Colonic mucosa (tissue), 4 donors: ENCODE results near the gene FRMD7. TPM values are rescaled to one million over a fixed set of nuclear protein-coding genes. Genes with fewer than 3 reads are reported as not detected.

Experiments used
- DNase-seq: peaks from one replicate; pipeline ENCODE4 v3.0.0-alpha.2; 2020
- H3K27ac ChIP-seq: fragments of 200-600 bp; one replicate; pipeline ENCODE4 v1.8.0; 2021
- H3K27me3 ChIP-seq: fragments of 200-600 bp; one replicate; pipeline ENCODE4 v1.8.0; 2021
- H3K36me3 ChIP-seq: fragments of 200-600 bp; one replicate; pipeline ENCODE4 v1.8.0; 2021
- H3K4me1 ChIP-seq: fragments of 200-600 bp; one replicate; pipeline ENCODE4 v1.8.0; 2021; ENCODE audit warnings: mild to moderate bottlenecking
- H3K4me3 ChIP-seq: fragments of 200-600 bp; one replicate; pipeline ENCODE4 v1.8.0; 2021
- H3K9ac ChIP-seq, 2 donors: one replicate each; pipeline ENCODE4 v1.7.0; 2013; ENCODE audit warnings: control low read depth in 2 of 2, low read depth in 2 of 2, low read length in 2 of 2
- H3K9me3 ChIP-seq: fragments of 200-600 bp; one replicate; pipeline ENCODE4 v1.8.0; 2021
- intact Hi-C: fragments of 100-400 bp; cut with DNase I; formaldehyde crosslinking; loops from one replicate; pipeline ENCODE4 v1.14.1; 2022
- total RNA-seq, 2 donors: library from RNA; stranded (reverse); fragmentation: NEBNext Ultra II Directional in 1 of 2; extraction: Animal tissue kit (Norgen Biotek cat#: 25700) in 1 of 2; gene quantifications; one replicate each; pipeline ENCODE4 v1.2.1, GENCODE V29; 2021
- TF ChIP-seq, protein P1 (sequence below): fragments of 200-600 bp; IDR thresholded peaks from one replicate; pipeline ENCODE4 v1.8.0; 2022; ENCODE audit warnings: antibody characterized with exemption, mild to moderate bottlenecking
- donor health status: healthy.
- donor health status: DM: no; HTN: no; CAD: no.
- donor health status: DM: no; HTN: no; CAD: no.

Gene FRMD7
- total RNA-seq, 2 donors from 2014 or later = not detected

DNA sequence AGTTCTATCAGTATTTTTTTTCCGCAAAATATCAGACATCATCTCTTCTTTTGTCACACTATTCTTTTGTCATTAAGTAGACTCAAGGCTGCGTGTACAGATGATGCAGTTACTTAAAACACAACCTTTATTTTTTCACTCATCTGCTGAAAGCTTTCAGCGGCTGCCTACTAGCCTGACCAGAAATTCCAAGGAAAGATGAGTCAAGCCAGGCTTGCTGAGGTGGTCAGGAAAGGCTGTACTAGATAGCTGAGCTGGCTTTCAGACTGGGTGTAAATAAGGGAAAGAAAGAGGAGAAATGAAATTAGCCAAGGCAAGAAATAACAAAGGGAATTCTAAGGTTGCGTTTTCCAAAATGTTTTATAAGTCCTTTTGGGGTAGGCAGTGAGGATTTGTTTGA, 86.8 kb downstream of the FRMD7 start:
- Histone ChIP-seq H3K36me3 (no peaks in the 10 kb centered on the region), H3K27me3 (no peaks in the 10 kb centered on the region), H3K4me3 (no peak overlapping the region), H3K9me3 (no peaks in the 10 kb centered on the region), H3K27ac (no peak overlapping the region), H3K4me1 (no peaks in the 10 kb centered on the region), H3K9ac (no peak overlapping the region)
- no peak for DNase-seq
- TF ChIP-seq, protein P1, sequence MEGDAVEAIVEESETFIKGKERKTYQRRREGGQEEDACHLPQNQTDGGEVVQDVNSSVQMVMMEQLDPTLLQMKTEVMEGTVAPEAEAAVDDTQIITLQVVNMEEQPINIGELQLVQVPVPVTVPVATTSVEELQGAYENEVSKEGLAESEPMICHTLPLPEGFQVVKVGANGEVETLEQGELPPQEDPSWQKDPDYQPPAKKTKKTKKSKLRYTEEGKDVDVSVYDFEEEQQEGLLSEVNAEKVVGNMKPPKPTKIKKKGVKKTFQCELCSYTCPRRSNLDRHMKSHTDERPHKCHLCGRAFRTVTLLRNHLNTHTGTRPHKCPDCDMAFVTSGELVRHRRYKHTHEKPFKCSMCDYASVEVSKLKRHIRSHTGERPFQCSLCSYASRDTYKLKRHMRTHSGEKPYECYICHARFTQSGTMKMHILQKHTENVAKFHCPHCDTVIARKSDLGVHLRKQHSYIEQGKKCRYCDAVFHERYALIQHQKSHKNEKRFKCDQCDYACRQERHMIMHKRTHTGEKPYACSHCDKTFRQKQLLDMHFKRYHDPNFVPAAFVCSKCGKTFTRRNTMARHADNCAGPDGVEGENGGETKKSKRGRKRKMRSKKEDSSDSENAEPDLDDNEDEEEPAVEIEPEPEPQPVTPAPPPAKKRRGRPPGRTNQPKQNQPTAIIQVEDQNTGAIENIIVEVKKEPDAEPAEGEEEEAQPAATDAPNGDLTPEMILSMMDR = no peak
- intact Hi-C loops = no loop called here

DNA sequence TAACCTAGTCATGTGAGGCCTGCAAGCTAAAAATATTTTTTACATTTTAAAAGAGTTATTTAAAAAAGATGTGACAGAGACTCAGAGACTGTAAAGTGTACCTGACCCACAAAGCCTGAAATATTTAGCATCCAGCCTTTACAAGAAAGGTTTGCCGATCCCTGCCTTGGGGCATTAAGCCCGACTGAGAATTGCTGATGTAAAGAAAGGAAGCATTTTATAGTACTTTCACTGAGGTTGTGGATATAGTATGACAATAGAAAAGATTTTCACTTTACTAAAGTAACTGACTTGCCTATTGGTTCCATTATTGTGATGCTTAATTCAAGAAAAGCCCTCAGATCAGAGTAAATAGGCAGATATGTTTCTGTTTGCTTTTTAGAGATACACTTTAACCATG, 87.8 kb downstream of the FRMD7 start:
- DNase-seq = no peak
- intact Hi-C loops = no loop called here
- Histone ChIP-seq H3K36me3 (no peaks in the 10 kb centered on the region), H3K9me3 (no peaks in the 10 kb centered on the region), H3K27me3 (no peaks in the 10 kb centered on the region), H3K9ac (no peak overlapping the region), H3K4me1 (no peaks in the 10 kb centered on the region), H3K27ac (no peak overlapping the region), H3K4me3 (no peak overlapping the region)
- TF ChIP-seq, protein P1 = no peak

DNA sequence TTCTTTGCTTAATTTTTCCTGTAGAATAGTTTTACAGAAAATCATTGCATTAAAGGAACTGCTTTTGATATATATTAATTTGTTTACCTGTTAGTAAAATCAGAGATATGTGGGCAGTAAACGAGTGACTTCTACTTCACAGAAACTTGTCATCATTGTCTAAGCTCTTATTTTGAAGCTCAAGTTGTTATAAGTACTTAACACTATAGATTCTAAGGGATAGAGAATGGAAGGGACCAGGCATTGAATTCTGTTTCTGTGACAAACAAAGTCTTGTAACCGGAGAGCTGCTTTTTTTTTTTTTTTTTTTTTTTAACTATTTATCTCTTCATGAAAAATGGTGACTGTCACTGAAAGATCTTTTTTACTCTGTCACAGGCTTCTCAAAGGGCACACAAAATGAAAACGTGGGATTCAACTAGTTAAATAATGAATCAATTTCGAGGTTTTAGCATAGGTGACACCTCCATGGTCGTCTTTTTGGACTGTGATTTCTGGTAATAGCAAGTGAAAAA, 90.3 kb downstream of the FRMD7 start:
- no peaks in the 10 kb centered on the region for H3K9me3 ChIP-seq
- TF ChIP-seq, protein P1 = no peak
- H3K36me3 ChIP-seq = no peaks in the 10 kb centered on the region
- H3K9ac ChIP-seq = no peak overlapping the region
- H3K27ac ChIP-seq = no peak overlapping the region
- DNase-seq = no peak
- H3K27me3 ChIP-seq = no peaks in the 10 kb centered on the region
- intact Hi-C loops = no loop called here
- no peak overlapping the region for H3K4me3 ChIP-seq
- no peaks in the 10 kb centered on the region for H3K4me1 ChIP-seq

DNA sequence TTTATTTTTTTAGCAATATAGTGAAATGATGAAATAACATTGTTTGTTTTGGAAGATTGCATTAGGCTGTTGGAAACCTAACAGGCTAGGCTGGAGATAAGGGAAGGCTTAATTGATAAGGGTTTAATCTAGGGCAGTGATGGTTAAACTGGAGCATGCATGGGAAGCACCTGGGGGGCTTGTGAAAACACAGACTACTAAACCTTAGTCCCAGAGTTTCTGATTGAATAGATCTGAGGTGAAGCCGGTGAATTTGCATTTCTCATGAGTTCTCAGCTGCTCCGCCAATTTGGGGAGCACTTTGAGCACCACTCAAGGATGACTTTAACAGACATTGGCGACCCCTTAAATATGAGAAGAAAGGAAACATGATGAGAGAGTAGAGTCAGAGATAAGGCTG, 93.2 kb downstream of the FRMD7 start:
- no peaks in the 10 kb centered on the region for H3K4me1 ChIP-seq
- H3K9ac ChIP-seq = no peak overlapping the region
- DNase-seq = no peak
- H3K36me3 ChIP-seq = no peaks in the 10 kb centered on the region
- H3K4me3 ChIP-seq = no peak overlapping the region
- no peaks in the 10 kb centered on the region for H3K27me3 ChIP-seq
- TF ChIP-seq, protein P1 = no peak
- H3K27ac ChIP-seq = no peak overlapping the region
- intact Hi-C loops = no loop called here
- no peaks in the 10 kb centered on the region for H3K9me3 ChIP-seq

DNA sequence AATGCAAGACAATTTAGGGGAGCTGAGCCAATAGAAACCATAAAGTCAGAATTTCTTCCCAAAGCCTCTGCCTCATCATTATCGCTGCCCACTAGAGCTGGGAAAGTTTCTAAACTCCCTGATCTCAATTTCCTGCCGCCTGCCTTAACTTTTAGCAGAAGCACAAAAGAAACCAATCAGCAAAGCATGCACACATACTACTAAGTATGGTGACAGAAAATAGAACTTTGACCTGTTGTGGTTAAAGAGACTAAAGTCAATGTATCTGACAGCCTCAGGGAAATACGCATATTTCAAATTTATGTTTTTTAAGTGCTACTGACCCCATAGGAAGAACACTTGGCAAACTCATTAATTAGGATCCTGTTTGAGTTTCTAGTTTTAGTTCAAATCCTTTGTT, 94.7 kb downstream of the FRMD7 start:
- no peak overlapping the region for H3K27ac ChIP-seq
- H3K27me3 ChIP-seq = no peaks in the 10 kb centered on the region
- H3K9me3 ChIP-seq = no peaks in the 10 kb centered on the region
- no peak for DNase-seq
- H3K9ac ChIP-seq = no peak overlapping the region
- intact Hi-C loops = no loop called here
- H3K4me1 ChIP-seq = no peaks in the 10 kb centered on the region
- H3K36me3 ChIP-seq = no peaks in the 10 kb centered on the region
- no peak overlapping the region for H3K4me3 ChIP-seq
- TF ChIP-seq, protein P1 = no peak
